Activated CD4-positive, alpha-beta T cell treated with anti-CD3 and anti-CD28 coated beads, Interleukin-2, amount 10 ng/mL, durations not matched to agents 24 days and 14 days (primary cell): ENCODE data around the gene HSPA9. TPM values are rescaled to one million over a fixed set of nuclear protein-coding genes. Genes with fewer than 3 reads are reported as not detected.

Experiments used
- DNase-seq: peaks from one replicate; pipeline ENCODE4 v3.0.0; 2022
- H3K27ac Mint-ChIP-seq: one replicate; pipeline ENCODE4 v1.8.0; 2022; ENCODE audit warnings: mild to moderate bottlenecking, mixed read lengths
- H3K27me3 Mint-ChIP-seq: one replicate; pipeline ENCODE4 v1.8.0; 2022; ENCODE audit warnings: mixed read lengths
- H3K36me3 Mint-ChIP-seq: one replicate; pipeline ENCODE4 v1.8.0; 2022; ENCODE audit warnings: low read depth, mild to moderate bottlenecking, mixed read lengths
- H3K4me1 Mint-ChIP-seq: one replicate; pipeline ENCODE4 v1.8.0; 2021; ENCODE audit warnings: mixed read lengths
- H3K4me3 Mint-ChIP-seq: one replicate; pipeline ENCODE4 v1.8.0; 2022; ENCODE audit warnings: mild to moderate bottlenecking, moderate library complexity, mixed read lengths
- H3K9me3 Mint-ChIP-seq: one replicate; pipeline ENCODE4 v1.8.0; 2021; ENCODE audit warnings: mixed read lengths
- intact Hi-C: fragments of 100-400 bp; cut with micrococcal nuclease; formaldehyde crosslinking; loops from one replicate; pipeline ENCODE4 v1.15.1; 2023
- total RNA-seq: library from RNA; stranded (reverse); gene quantifications from 2 replicates; pipeline ENCODE4 v1.2.3, GENCODE V29; 2022

Gene HSPA9
- total RNA-seq, 1 donor from 2014 or later, result 415 TPM

DNA sequence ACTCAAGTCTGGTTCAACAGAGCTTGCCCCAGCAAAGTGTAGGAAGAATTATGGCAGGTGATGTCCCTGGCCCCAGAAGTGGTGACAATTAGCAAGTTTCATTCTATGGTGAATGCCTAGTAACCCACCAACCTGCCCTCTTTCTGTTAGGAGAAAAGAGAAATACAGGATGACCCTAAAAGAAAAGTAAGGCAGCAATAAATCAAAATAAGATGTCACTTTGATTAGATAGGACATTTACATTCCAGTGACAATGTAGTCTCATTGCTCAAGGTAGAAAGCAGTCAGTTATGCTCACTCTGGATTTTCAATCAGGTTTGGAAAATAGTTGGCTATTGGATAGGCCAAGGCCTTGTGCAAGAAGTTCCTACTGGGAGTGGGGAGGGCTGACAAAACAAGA, 5.6 kb upstream of the HSPA9 start:
- Mint-ChIP-seq H3K27me3 (peaks cover 17% of the 10 kb centered on the region), H3K36me3 (peaks cover 2% of the 10 kb centered on the region), H3K4me1 (peaks cover 9% of the 10 kb centered on the region), H3K9me3 (peaks cover 3% of the 10 kb centered on the region), H3K27ac (no peak overlapping the region), H3K4me3 (no peak overlapping the region)
- DNase-seq, result no peak
- intact Hi-C loops, result no loop called here

DNA sequence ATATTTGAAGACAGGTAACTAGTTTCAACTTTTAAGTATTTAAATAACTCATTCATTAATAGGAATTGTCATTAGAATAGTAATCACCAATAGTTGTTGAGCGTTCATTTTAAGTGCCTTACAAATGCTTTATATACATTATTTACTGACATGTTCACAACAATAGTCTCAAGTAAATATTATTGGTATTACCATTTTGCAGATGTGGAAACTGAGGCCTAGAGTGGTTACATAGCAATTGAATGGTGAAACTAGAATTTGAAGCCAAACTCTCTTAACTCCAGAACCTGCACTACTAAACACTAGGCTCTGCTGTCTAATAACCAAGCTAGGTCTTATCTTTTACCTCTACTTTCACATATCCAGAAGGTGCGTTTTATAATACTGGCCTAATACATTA, 4.8 kb upstream of the HSPA9 start:
- H3K9me3 Mint-ChIP-seq, result peaks cover 5% of the 10 kb centered on the region
- no peak overlapping the region for H3K27ac Mint-ChIP-seq
- no peak for DNase-seq
- H3K27me3 Mint-ChIP-seq, result peaks cover 13% of the 10 kb centered on the region
- intact Hi-C loops, result no loop called here
- H3K4me3 Mint-ChIP-seq, result no peak overlapping the region
- H3K36me3 Mint-ChIP-seq, result peaks cover 6% of the 10 kb centered on the region
- peaks cover 12% of the 10 kb centered on the region for H3K4me1 Mint-ChIP-seq

DNA sequence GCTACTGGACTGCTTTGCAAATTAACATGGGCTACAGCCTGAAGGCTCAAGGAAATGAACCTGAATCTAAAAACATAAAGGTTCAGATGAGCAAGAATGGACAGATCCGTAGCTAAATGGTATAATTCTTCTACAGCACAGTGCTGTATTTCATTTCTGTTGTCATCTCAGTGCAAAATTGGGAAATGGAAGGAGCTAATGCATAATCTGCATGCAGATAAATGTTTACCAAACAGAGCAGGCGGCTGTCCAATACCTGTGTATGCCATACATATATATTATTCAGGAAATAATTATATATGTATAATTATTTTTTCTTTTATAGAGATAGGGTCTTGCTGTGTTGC, 4.3 kb upstream of the HSPA9 start:
- DNase-seq, result no peak
- Mint-ChIP-seq H3K4me3 (no peak overlapping the region), H3K4me1 (peaks cover 16% of the 10 kb centered on the region), H3K36me3 (peaks cover 11% of the 10 kb centered on the region), H3K27ac (no peak overlapping the region), H3K9me3 (peaks cover 5% of the 10 kb centered on the region), H3K27me3 (peaks cover 8% of the 10 kb centered on the region)
- intact Hi-C loops, result loop anchor here (1.0 to 5.0 kb wide), 5 partner anchors 54 to 823 kb away; partner anchors contain the start of genes CDC23 and SPATA24

DNA sequence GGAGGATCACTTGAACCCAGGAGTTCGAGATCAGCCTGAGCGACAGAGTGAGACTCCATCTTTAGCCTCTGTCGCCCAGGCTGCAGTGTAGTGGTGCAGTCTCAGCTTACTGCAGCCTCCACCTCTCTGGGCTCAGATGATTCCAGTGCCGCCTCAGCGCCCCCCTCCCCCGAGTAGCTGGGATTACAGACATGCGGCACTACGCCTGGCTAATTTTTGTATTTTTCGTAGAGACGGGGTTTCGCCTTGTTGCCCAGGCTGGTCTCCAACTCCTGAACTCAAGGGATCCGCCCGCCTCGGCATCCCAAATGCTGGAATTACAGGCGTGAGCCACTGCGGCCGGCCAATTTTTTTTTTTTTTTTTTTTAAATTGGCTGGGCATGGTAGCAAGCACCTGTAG, 2.3 kb upstream of the HSPA9 start:
- Mint-ChIP-seq H3K27ac (no peak overlapping the region), H3K36me3 (peaks cover 30% of the 10 kb centered on the region), H3K4me1 (peaks cover 22% of the 10 kb centered on the region), H3K4me3 (no peak overlapping the region), H3K9me3 (peaks cover 5% of the 10 kb centered on the region), H3K27me3 (no peaks in the 10 kb centered on the region)
- no peak for DNase-seq
- intact Hi-C loops, result loop anchor here (5.0 kb wide), 3 partner anchors 160 to 825 kb away; partner anchors contain the start of genes CDC23 and SPATA24

DNA sequence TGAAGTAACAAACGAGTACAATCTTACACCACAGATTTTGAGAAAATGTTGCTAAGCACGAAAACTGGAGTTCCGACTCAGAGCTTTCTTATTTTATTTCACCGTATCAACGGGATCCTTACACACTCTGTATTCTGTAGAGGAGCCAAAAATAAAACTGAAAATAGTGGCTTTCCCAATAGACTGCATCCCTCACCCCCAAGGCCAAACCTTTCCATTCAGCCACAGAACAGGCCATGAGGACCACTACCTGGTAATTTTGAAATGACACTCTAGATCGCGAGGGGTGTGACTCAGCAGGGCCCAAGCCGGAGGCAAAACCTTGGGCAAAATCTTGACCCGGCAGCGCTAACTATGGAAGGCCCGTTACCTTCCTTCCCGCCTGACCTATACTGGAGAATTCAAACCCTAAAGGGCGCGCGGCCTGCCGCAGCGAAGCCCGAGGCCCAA, 432 bp downstream of the HSPA9 start:
- H3K4me3 Mint-ChIP-seq, result peak overlapping the region; percentile 98
- peaks cover 34% of the 10 kb centered on the region for H3K4me1 Mint-ChIP-seq
- H3K27ac Mint-ChIP-seq, result peak overlapping the region; percentile 100
- DNase-seq, result no peak
- intact Hi-C loops, result loop anchor here (1.0 to 5.0 kb wide), 10 partner anchors 31 to 828 kb away; partner anchors contain the start of genes CDC23, EGR1, ETF1 and KDM3B
- peaks cover 5% of the 10 kb centered on the region for H3K9me3 Mint-ChIP-seq
- H3K36me3 Mint-ChIP-seq, result peaks cover 53% of the 10 kb centered on the region
- H3K27me3 Mint-ChIP-seq, result no peaks in the 10 kb centered on the region

DNA sequence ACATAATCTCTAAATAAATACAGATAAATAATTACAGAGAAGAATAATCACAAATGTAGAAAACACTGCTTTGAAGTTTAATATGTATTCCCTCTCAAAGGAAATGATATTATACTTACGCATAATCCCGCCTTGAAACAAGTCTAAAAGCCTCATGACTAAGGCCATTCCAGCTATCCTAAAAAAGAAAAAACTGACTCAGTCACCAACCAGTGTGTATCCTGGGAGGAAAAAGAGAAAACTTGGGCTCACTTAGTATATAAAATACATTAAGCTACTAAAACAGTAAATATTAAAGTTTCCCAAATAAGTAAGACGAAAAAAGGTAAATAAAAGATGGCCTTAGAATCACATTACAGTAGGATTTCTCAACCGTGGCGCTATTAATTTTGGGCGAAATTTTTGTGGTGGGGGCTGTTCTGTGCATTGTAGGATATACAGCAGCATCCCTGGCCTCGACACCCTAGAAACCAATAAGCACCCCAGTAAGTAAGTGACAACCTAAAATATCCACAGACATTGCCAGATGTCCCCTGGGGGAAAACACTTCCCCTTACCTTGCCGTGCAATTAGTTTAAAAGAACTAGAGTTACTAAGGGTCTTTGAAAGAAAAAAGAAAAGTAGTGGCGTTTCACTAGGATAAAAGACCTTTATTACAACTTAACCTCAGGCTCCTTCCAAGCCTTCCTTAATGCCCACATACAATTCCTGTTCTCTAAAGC, 1.1 kb downstream of the HSPA9 start:
- Mint-ChIP-seq H3K4me3 (peak overlapping the region; percentile 98), H3K27ac (peak overlapping the region; percentile 100), H3K27me3 (no peaks in the 10 kb centered on the region), H3K4me1 (peaks cover 35% of the 10 kb centered on the region), H3K9me3 (peaks cover 5% of the 10 kb centered on the region), H3K36me3 (peaks cover 58% of the 10 kb centered on the region)
- DNase-seq, result no peak
- intact Hi-C loops, result loop anchor here (2.0 kb wide), 1 partner anchor 221 kb away; the partner anchor contains the start of gene KDM3B

DNA sequence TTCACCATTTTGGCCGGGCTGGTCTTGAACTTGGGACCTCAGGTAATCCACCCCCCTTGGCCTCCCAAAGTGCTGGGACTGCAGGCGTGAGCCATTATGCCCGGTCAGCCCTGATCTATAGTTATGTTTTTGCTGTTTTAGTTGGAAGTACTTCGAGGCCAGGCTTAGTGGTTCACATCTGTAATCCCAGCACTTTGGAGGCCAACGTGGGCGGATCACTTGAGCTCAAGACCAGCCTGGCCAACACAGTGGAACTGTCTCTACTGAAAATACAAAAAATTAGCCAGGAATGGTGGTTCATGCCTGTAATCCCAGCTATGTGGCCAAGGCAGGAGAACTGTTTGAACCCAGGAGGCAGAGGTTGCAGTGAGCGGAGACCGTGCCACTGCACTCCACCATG, 2.0 kb downstream of the HSPA9 start:
- DNase-seq, result no peak
- peaks cover 67% of the 10 kb centered on the region for H3K36me3 Mint-ChIP-seq
- intact Hi-C loops, result no loop called here
- H3K4me3 Mint-ChIP-seq, result peak overlapping the region; percentile 98
- peaks cover 44% of the 10 kb centered on the region for H3K4me1 Mint-ChIP-seq
- H3K27me3 Mint-ChIP-seq, result no peaks in the 10 kb centered on the region
- H3K27ac Mint-ChIP-seq, result peak overlapping the region; percentile 21
- peaks cover 5% of the 10 kb centered on the region for H3K9me3 Mint-ChIP-seq

DNA sequence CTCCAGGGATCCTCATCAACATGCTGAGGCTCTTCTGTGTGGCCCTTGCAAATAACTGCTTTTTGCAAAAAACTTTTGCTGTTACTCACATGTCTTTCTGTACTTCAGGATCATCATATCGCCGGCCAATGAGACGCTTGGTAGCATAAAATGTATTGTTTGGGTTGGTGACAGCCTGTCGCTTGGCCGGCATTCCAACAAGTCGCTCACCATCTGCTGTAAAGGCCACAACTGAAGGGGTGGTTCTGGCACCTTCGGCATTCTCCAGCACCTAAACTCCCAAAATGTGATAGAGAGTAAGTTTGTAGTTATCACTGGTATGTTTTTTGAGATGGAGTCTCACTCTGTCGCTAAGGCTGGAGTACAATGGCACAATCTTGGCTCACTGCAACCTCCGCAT, 4.3 kb downstream of the HSPA9 start:
- H3K36me3 Mint-ChIP-seq, result peaks cover 87% of the 10 kb centered on the region
- intact Hi-C loops, result no loop called here
- DNase-seq, result no peak
- peaks cover 3% of the 10 kb centered on the region for H3K9me3 Mint-ChIP-seq
- H3K4me1 Mint-ChIP-seq, result peaks cover 45% of the 10 kb centered on the region
- H3K27me3 Mint-ChIP-seq, result no peaks in the 10 kb centered on the region
- no peak overlapping the region for H3K27ac Mint-ChIP-seq
- H3K4me3 Mint-ChIP-seq, result no peak overlapping the region

DNA sequence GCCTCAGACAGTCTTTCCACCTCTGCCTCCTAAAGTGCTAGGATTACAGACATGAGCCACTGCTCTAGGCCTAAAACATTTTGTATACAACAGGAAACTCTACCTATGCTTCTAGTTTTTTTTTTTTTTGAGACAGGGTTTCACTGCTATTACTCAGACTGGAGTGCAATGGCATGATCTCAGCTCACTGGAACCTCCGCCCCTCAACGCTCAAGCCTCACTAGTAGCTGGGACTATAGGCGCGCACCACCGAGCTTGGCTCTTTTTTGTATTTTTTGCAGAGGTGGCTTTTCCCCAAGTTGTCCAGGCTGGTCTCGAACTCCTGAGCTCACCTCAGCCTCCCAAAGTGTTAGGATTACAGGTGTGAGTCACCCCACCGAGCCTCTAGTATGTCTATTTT, 5.4 kb downstream of the HSPA9 start:
- Mint-ChIP-seq H3K4me3 (peak overlapping the region; percentile 15), H3K27me3 (no peaks in the 10 kb centered on the region), H3K4me1 (peaks cover 45% of the 10 kb centered on the region), H3K36me3 (peaks cover 86% of the 10 kb centered on the region), H3K27ac (peak overlapping the region; percentile 62), H3K9me3 (no peaks in the 10 kb centered on the region)
- intact Hi-C loops, result no loop called here
- no peak for DNase-seq

DNA sequence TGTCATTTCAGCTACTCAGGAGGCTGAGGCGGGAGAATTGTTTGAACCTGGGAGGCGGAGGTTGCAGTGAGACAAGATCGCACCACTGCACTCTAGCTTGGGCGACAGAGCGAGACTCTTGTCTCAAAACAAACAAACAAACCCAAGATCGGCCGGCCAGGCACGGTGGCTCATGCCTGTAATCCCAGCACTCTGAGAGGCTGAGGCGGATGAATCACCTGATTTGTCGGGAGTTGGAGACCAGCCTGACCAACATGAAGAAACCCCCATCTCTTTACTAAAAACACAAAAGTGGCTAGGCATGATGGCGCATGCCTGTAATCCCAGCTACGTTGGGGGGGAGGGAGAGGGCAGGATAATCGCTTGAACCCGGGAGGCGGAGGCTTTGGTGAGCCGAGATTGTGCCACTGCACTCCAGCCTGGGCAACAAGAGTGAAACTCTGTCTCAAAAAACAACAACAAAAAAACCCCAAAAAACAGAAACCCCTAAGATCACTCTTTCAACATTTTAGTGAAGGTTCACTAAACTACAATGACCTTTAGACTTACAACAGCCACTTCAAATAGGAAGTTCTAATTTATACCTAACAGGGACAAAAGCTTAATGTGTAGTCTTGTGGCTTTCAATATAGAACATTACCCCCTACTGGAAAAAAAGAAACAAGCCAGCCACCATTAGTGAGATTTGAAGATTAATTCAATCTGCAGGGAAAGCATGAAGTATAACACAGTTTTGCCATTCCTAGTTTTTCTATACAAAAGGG, 7.0 kb downstream of the HSPA9 start:
- Mint-ChIP-seq H3K27ac (peak overlapping the region; percentile 13), H3K36me3 (peaks cover 81% of the 10 kb centered on the region)
- intact Hi-C loops, result no loop called here

DNA sequence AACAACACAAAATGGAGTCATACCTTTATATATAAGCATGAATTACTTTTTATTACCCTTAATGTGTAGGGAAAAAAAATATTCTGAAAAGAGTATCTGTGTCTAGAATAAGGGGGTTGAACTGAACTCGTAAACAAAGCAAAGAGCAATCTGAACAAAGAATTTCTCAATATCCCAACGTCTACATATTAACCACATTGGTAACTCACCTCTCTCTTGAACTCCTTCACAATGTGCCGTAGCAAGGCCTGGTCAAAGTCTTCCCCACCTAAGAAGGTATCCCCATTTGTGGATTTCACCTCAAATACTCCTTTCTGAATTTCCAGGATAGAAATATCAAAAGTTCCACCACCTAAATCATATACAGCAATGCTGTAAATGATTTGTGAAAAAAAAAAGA, 8.4 kb downstream of the HSPA9 start:
- Mint-ChIP-seq H3K4me1 (peaks cover 38% of the 10 kb centered on the region), H3K36me3 (peaks cover 72% of the 10 kb centered on the region), H3K9me3 (no peaks in the 10 kb centered on the region), H3K27ac (peak overlapping the region; percentile 74), H3K4me3 (no peak overlapping the region), H3K27me3 (no peaks in the 10 kb centered on the region)
- DNase-seq, result no peak
- intact Hi-C loops, result no loop called here

More for the DNA sequence above, 7.0 kb downstream of the HSPA9 start:
- Mint-ChIP-seq H3K27me3 (no peaks in the 10 kb centered on the region), H3K9me3 (no peaks in the 10 kb centered on the region), H3K4me3 (no peak overlapping the region), H3K4me1 (peaks cover 43% of the 10 kb centered on the region)
- no peak for DNase-seq

DNA sequence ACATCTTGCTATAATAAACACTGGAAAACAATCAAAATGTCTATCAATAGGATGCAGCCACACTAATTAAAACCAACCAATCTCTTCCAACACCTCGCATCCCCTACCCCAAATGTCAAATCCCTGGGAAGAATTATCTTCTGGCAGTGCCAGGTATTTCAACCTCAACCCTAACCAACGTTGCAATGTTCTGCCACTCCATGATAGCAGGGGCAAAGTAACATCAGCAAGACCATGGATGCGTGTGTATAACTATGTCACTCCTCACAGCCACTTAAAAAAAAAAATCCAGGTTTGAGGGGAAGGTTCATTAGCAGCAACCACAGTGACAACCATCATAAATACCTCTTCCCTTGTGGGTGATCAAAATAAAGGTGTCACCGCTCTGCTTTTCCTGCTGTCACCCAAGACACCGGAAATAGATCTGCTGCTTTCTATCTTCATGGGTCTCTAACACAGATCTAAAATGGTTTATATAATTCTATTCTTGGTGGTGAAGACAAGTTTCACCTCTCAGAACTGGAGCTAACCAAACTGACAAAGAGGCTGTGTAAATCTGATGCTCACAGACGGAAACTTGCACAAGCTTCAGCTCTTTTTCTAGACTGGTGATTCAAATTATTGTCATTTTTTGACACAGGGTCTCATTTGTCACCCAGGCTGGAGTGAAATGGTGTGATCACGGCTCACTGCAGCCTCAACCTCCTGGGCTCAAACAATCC, 9.9 kb downstream of the HSPA9 start:
- Mint-ChIP-seq H3K27me3 (no peaks in the 10 kb centered on the region), H3K4me3 (peak overlapping the region; percentile 14), H3K9me3 (no peaks in the 10 kb centered on the region), H3K4me1 (peaks cover 38% of the 10 kb centered on the region), H3K36me3 (peaks cover 71% of the 10 kb centered on the region), H3K27ac (peak overlapping the region; percentile 46)
- intact Hi-C loops, result no loop called here
- DNase-seq, result peak; percentile 58

DNA sequence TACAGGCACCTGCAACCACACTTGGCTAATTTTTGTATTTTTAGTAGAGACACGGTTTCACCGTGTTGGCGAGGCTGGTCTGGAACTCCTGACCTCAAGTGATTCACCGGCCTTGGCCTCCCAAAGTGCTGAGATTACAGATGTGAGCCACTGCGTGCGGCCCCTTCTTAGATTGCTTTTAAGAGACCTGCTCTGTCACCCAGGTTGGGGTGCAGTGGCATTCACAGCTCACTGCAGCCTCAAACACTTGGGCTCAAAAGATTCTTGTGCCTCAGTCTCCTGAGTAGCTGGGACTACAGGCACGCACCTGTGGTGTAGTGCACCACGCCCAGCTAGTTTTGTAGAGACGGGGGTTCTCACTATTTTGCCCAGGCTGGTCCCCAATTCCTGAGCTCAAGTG, 11.0 kb downstream of the HSPA9 start:
- no peaks in the 10 kb centered on the region for H3K27me3 Mint-ChIP-seq
- no peak overlapping the region for H3K4me3 Mint-ChIP-seq
- H3K27ac Mint-ChIP-seq, result no peak overlapping the region
- intact Hi-C loops, result no loop called here
- peaks cover 73% of the 10 kb centered on the region for H3K36me3 Mint-ChIP-seq
- no peak for DNase-seq
- H3K9me3 Mint-ChIP-seq, result no peaks in the 10 kb centered on the region
- peaks cover 34% of the 10 kb centered on the region for H3K4me1 Mint-ChIP-seq
